ENCODE measurements around the gene GET3.

The GET3 gene

DNA sequence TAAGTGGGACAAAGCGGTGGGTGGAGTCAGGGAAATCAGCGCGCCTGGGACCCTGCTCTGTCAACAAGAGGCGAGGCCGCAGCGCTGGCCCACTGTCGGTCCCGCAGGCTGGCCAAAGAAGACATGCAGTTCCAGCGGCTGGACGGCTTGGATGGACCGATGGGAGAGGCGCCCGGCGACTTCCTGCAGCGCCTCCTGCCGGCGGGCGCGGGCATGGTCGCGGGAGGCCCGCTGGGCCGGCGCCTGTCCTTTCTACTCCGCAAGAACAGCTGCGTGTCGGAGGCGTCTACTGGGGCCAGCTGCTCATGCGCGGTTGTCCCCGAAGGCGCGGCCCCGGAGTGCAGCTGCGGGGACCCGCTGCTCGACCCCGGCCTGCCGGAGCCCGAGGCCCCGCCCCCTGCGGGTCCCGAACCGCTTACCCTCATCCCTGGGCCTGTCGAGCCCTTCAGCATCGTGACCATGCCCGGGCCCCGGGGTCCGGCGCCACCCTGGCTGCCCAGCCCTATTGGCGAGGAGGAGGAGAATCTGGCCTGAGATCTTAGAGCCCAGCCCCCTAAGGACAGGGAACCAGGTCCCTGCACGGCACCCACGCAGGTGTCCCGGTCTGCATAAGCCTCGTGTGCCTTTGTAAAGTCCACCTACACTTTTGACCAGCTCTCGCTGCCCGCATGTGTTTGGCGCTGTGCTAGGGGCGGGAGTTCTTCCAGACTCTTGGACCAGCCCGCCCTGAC is 20.4 kb downstream of the GET3 start:
- peaks cover 2% of the 10 kb centered on the region; the same call in 1 of the 2 replicates for H3K4me1 ChIP-seq (ENCODE audit: control insufficient read depth, low read length)

DNA sequence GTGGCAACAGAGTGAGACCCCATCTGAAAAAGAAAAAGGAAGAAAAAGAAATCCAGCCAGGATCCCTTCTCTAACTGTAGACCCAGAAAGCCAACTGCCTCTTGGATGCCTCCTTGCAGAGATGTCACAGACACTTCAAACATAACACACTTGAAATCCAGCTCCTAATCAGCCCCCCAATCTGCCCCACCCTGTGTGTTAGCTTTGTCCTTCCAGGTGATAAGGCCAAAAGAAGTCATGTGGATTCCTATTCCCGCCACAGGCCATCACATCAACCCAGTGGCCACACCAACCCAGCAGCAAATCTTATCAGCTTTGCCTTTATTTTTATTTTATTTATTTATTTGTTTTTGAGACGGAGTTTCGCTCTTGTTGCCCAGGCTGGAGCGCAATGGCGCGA is 22.4 kb downstream of the GET3 start:
- Histone ChIP-seq H3K4me1 (ENCODE audit: control insufficient read depth, low read length) (peaks cover 2% of the 10 kb centered on the region; the same call in 1 of the 2 replicates), H3K79me2 (ENCODE audit: control insufficient read depth, low read length) (no peaks in the 10 kb centered on the region), H3K4me2 (ENCODE audit: low read length) (no peak overlapping the region), H3K36me3 (ENCODE audit: control insufficient read depth, low read length) (no peaks in the 10 kb centered on the region), H4K20me1 (ENCODE audit: control insufficient read depth, insufficient read depth, low read depth, low read length) (no peaks in the 10 kb centered on the region), H3K9me3 (ENCODE audit: control insufficient read depth, insufficient read depth, low read length) (no peaks in the 10 kb centered on the region), H3F3A (ENCODE audit: control insufficient read depth, insufficient read depth) (no peaks in the 10 kb centered on the region), H3K4me3 (ENCODE audit: low read length) (no peak overlapping the region), H3K27ac (ENCODE audit: low read depth, low read length) (no peak overlapping the region), H3K9me2 (replicated peaks; ENCODE audit: control insufficient read depth, low read length) (no peaks in the 10 kb centered on the region), H3K27me3 (ENCODE audit: control insufficient read depth, low read length) (0 out of 2 replicates have a peak, but pooled peaks cover 2% of the 10 kb centered on the region)
- TF ChIP-seq CTCF (IDR thresholded peaks at IDR 0.05; ENCODE audit: low read depth, low read length, poor library complexity, severe bottlenecking) (no peak), EZH2phosphoT487 (IDR thresholded peaks at IDR 0.05; ENCODE audit: borderline replicate concordance, low read length) (no peak)

More for the DNA sequence above, 20.4 kb downstream of the GET3 start:
- Histone ChIP-seq H3K9me3 (ENCODE audit: control insufficient read depth, insufficient read depth, low read length) (no peaks in the 10 kb centered on the region), H3K79me2 (ENCODE audit: control insufficient read depth, low read length) (no peaks in the 10 kb centered on the region), H3K4me3 (ENCODE audit: low read length) (peak overlapping the region; percentile 44), H3K27ac (ENCODE audit: low read depth, low read length) (no peak overlapping the region), H4K20me1 (ENCODE audit: control insufficient read depth, insufficient read depth, low read depth, low read length) (no peaks in the 10 kb centered on the region), H3K4me2 (ENCODE audit: low read length) (peak overlapping the region; percentile 53), H3K36me3 (ENCODE audit: control insufficient read depth, low read length) (no peaks in the 10 kb centered on the region), H3K27me3 (ENCODE audit: control insufficient read depth, low read length) (peaks cover 6% of the 10 kb centered on the region; the same call in 1 of the 2 replicates), H3F3A (ENCODE audit: control insufficient read depth, insufficient read depth) (no peaks in the 10 kb centered on the region), H3K9me2 (replicated peaks; ENCODE audit: control insufficient read depth, low read length) (no peaks in the 10 kb centered on the region)
- TF ChIP-seq CTCF (IDR thresholded peaks at IDR 0.05; ENCODE audit: low read depth, low read length, poor library complexity, severe bottlenecking) (peak; percentile 92), EZH2phosphoT487 (IDR thresholded peaks at IDR 0.05; ENCODE audit: borderline replicate concordance, low read length) (no peak)

DNA sequence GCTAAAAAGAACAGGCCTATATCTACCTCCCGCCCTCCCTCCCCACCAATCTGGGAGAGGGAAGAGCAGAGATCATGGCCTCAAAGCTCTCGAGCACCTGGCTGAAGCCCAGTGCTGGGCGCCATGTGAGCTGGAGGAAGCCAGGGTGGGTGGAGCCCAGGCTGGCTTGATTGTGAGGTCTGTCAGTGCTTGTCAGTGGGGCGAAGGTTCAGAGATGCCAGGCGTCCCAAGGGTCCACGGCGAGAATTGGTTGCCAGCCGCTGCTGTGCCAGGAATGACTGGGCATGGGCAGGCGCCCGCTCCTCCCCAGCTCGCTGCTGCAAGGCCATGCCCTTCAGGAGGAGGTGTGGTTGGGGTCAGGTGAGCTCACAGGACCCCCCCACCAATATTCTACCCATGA is 25.8 kb downstream of the GET3 start:
- no peak for TF ChIP-seq EZH2phosphoT487 (IDR thresholded peaks at IDR 0.05; ENCODE audit: borderline replicate concordance, low read length)
- TF ChIP-seq CTCF (IDR thresholded peaks at IDR 0.05; ENCODE audit: low read depth, low read length, poor library complexity, severe bottlenecking) = no peak
- Histone ChIP-seq H3K27ac (ENCODE audit: low read depth, low read length) (no peak overlapping the region), H3K4me1 (ENCODE audit: control insufficient read depth, low read length) (peaks cover 3% of the 10 kb centered on the region; the same call in 1 of the 2 replicates), H3K27me3 (ENCODE audit: control insufficient read depth, low read length) (0 out of 2 replicates have a peak, but pooled peaks cover under 1% of the 10 kb centered on the region), H3K79me2 (ENCODE audit: control insufficient read depth, low read length) (no peaks in the 10 kb centered on the region), H3K9me2 (replicated peaks; ENCODE audit: control insufficient read depth, low read length) (no peaks in the 10 kb centered on the region), H4K20me1 (ENCODE audit: control insufficient read depth, insufficient read depth, low read depth, low read length) (no peaks in the 10 kb centered on the region), H3K36me3 (ENCODE audit: control insufficient read depth, low read length) (no peaks in the 10 kb centered on the region), H3F3A (ENCODE audit: control insufficient read depth, insufficient read depth) (no peaks in the 10 kb centered on the region), H3K9me3 (ENCODE audit: control insufficient read depth, insufficient read depth, low read length) (no peaks in the 10 kb centered on the region), H3K4me3 (ENCODE audit: low read length) (no peak overlapping the region), H3K4me2 (ENCODE audit: low read length) (no peak overlapping the region)

All from DOHH2 (cell line).